GM20000 (cell line): ENCODE results near the gene SIRT7.

Experiments
- DNase-seq: peaks from one replicate; pipeline ENCODE4 v3.0.0; 2012; ENCODE audit warnings: low spot score
- CTCF ChIP-seq: IDR thresholded peaks from 2 replicates; pipeline ENCODE4 v1.5.1; 2012; ENCODE audit warnings: mild to moderate bottlenecking, control low read depth; ENCODE audit errors: extremely low read depth, missing control alignments

SIRT7 gene

GRCh38 chr17:81916234-81917001 lies 1.6 kb downstream of the SIRT7 start:
- DNase-seq, result no peak
- TF ChIP-seq CTCF, result no peak

GRCh38 chr17:81915331-81915730 lies 2.6 kb downstream of the SIRT7 start:
- DNase-seq, result no peak
- TF ChIP-seq CTCF, result no peak

- no peak for DNase-seq
- TF ChIP-seq CTCF, result no peak
Measured at GRCh38 chr17:81914103-81914850, 3.7 kb downstream of the SIRT7 start.

- DNase-seq, result no peak
- TF ChIP-seq CTCF, result no peak
Measured at GRCh38 chr17:81913394-81914102, 4.4 kb downstream of the SIRT7 start.

- no peak for DNase-seq
- TF ChIP-seq CTCF, result no peak
Measured at GRCh38 chr17:81912441-81913309, 5.3 kb downstream of the SIRT7 start.

- TF ChIP-seq CTCF, result no peak
- DNase-seq, result no peak
Measured at GRCh38 chr17:81911969-81912368, 6.0 kb downstream of the SIRT7 start.
